ENCODE data around the gene PLA2G4E.

The PLA2G4E gene

GRCh38 chr15:42016971-42017370 lies 3.9 kb downstream of the PLA2G4E start:
- no peak for DNase-seq

GRCh38 chr15:42014406-42014805 lies 6.4 kb downstream of the PLA2G4E start:
- DNase-seq: no peak

- no peak for DNase-seq
Measured at GRCh38 chr15:42012928-42013482, 7.8 kb downstream of the PLA2G4E start.

- no peak for DNase-seq
Measured at GRCh38 chr15:42012241-42012640, 8.6 kb downstream of the PLA2G4E start.

GRCh38 chr15:42011074-42011473 lies 9.8 kb downstream of the PLA2G4E start:
- no peak for DNase-seq

- no peak for DNase-seq
Measured at GRCh38 chr15:42010434-42010833, 10.4 kb downstream of the PLA2G4E start.

- no peak for DNase-seq
Measured at GRCh38 chr15:42009474-42009873, 11.4 kb downstream of the PLA2G4E start.

GRCh38 chr15:42009022-42009421 lies 11.8 kb downstream of the PLA2G4E start:
- no peak for DNase-seq

GRCh38 chr15:42007386-42007785 lies 13.5 kb downstream of the PLA2G4E start:
- DNase-seq: no peak

- no peak for DNase-seq
Measured at GRCh38 chr15:42002333-42002732, 18.5 kb downstream of the PLA2G4E start.

GRCh38 chr15:42001236-42001635 lies 19.6 kb downstream of the PLA2G4E start:
- DNase-seq: no peak

- no peak for DNase-seq
Measured at GRCh38 chr15:41999290-42000285, 21.3 kb downstream of the PLA2G4E start.

- no peak for DNase-seq
Measured at GRCh38 chr15:41997845-41998244, 23.0 kb downstream of the PLA2G4E start.

- no peak for DNase-seq
Measured at GRCh38 chr15:41996921-41997592, 23.8 kb downstream of the PLA2G4E start.

GRCh38 chr15:41996376-41996775 lies 24.5 kb downstream of the PLA2G4E start:
- no peak for DNase-seq

GRCh38 chr15:41995476-41995855 lies 25.4 kb downstream of the PLA2G4E start:
- no peak for DNase-seq

- DNase-seq: no peak
Measured at GRCh38 chr15:41994772-41995475, 25.9 kb downstream of the PLA2G4E start.

- no peak for DNase-seq
Measured at GRCh38 chr15:41994171-41994650, 26.6 kb downstream of the PLA2G4E start.

GRCh38 chr15:41993472-41994170 lies 27.2 kb downstream of the PLA2G4E start:
- DNase-seq: no peak

GRCh38 chr15:41992803-41993190 lies 28.0 kb downstream of the PLA2G4E start:
- DNase-seq: no peak

- DNase-seq: no peak
Measured at GRCh38 chr15:41992151-41992802, 28.6 kb downstream of the PLA2G4E start.

GRCh38 chr15:41990691-41991090 lies 30.2 kb downstream of the PLA2G4E start:
- DNase-seq: no peak
